Measurements from ENCODE around the gene CD47.

Gene CD47

DNA sequence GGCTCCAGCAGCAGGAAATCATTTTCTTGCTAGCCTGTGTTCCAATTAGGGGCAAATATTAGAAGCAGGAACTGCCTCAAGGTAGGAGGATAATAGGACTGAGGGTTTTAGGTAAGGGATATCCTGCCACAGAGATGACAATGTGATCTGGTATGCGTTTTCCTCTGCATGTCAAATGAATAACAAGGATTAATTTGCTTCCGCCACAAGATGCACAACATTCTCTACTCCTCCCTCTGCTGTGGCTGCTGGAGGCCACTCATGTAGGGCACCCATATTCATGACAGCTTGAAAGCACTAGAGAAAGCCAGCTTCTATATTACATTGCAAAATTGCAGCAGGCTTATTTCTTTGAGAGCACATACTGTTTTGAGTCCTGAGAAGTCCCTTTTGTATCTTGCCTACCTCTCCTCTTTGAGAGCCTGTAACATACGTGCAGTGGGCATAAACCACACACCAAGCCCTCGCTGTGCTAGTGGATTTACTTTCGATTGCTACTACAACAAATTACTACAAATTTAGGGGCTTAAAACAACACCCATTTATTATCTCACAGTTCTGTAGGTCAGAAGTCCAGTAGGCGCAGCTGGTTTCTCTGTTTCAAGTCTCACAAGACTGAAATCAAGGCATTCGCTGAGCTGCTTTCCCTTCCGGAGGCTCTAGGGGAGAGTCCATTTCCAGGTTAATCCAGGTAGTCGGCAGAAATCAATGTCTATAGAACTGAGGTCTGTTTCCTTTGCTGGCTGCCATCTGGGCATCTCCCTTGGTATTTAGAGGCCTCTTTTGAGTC is 5.9 kb upstream of the CD47 start:
- Histone ChIP-seq H2AFZ (ENCODE audit: low read length) (no peak overlapping the region), H3K4me3 (ENCODE audit: low read length, poor library complexity, severe bottlenecking) (no peak overlapping the region), H3K4me2 (ENCODE audit: low read depth, low read length, poor library complexity, severe bottlenecking) (no peak overlapping the region), H3F3A (ENCODE audit: low read depth) (0 out of 2 replicates have a peak, but pooled peaks cover under 1% of the 10 kb centered on the region), H3K36me3 (ENCODE audit: insufficient read depth, low read length) (no peaks in the 10 kb centered on the region), H4K20me1 (ENCODE audit: insufficient read depth, low read length, poor library complexity, severe bottlenecking) (no peaks in the 10 kb centered on the region), H3K9ac (ENCODE audit: low read depth, low read length, poor library complexity, severe bottlenecking) (peak overlapping the region; percentile 12), H3K4me1 (ENCODE audit: insufficient read depth, low read length, poor library complexity, severe bottlenecking) (peaks cover 60% of the 10 kb centered on the region), H3K27me3 (ENCODE audit: insufficient read depth, low read length, poor library complexity, severe bottlenecking) (no peaks in the 10 kb centered on the region), H3K79me2 (ENCODE audit: insufficient read depth, low read length) (no peaks in the 10 kb centered on the region), H3K9me3 (ENCODE audit: insufficient read depth, low read depth, low read length) (no peaks in the 10 kb centered on the region), H3K9me2 (replicated peaks; ENCODE audit: low read depth, low read length) (no peaks in the 10 kb centered on the region)
- TF ChIP-seq EZH2phosphoT487 (IDR thresholded peaks at IDR 0.05; ENCODE audit: borderline replicate concordance), result no peak
- TF ChIP-seq, protein P1, sequence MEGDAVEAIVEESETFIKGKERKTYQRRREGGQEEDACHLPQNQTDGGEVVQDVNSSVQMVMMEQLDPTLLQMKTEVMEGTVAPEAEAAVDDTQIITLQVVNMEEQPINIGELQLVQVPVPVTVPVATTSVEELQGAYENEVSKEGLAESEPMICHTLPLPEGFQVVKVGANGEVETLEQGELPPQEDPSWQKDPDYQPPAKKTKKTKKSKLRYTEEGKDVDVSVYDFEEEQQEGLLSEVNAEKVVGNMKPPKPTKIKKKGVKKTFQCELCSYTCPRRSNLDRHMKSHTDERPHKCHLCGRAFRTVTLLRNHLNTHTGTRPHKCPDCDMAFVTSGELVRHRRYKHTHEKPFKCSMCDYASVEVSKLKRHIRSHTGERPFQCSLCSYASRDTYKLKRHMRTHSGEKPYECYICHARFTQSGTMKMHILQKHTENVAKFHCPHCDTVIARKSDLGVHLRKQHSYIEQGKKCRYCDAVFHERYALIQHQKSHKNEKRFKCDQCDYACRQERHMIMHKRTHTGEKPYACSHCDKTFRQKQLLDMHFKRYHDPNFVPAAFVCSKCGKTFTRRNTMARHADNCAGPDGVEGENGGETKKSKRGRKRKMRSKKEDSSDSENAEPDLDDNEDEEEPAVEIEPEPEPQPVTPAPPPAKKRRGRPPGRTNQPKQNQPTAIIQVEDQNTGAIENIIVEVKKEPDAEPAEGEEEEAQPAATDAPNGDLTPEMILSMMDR (conservative IDR thresholded peaks at IDR 0.05; ENCODE audit: low read length), result no peak

DNA sequence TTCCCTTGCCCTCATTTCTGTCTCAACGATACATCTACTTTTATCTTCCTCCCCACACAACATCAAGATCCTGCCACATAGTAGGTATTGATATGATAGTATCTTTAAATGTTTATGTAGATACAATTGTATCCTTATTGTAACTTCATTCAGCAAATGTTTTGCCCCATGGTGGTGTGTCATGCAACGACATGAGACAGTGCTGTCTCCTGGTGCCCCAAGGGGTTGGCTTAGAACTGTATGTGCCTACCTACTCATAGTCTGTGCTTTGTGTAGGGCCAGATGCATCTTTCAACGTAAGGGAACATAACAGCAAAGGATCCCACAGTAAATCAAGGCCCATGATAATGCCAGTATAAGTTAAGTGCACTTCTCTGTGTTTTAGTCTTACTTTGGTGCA is 2.8 kb upstream of the CD47 start:
- TF ChIP-seq, protein P1 (conservative IDR thresholded peaks at IDR 0.05; ENCODE audit: low read length), result no peak
- no peak for TF ChIP-seq EZH2phosphoT487 (IDR thresholded peaks at IDR 0.05; ENCODE audit: borderline replicate concordance)
- Histone ChIP-seq H3K9me3 (ENCODE audit: insufficient read depth, low read depth, low read length) (no peaks in the 10 kb centered on the region), H4K20me1 (ENCODE audit: insufficient read depth, low read length, poor library complexity, severe bottlenecking) (peaks cover 16% of the 10 kb centered on the region), H3F3A (ENCODE audit: low read depth) (peaks cover 3% of the 10 kb centered on the region; the same call in 1 of the 2 replicates), H3K4me2 (ENCODE audit: low read depth, low read length, poor library complexity, severe bottlenecking) (peak overlapping the region; percentile 78), H3K9ac (ENCODE audit: low read depth, low read length, poor library complexity, severe bottlenecking) (peak overlapping the region; percentile 95), H3K36me3 (ENCODE audit: insufficient read depth, low read length) (no peaks in the 10 kb centered on the region), H3K4me3 (ENCODE audit: low read length, poor library complexity, severe bottlenecking) (no peak overlapping the region), H3K79me2 (ENCODE audit: insufficient read depth, low read length) (peaks cover 22% of the 10 kb centered on the region), H3K9me2 (replicated peaks; ENCODE audit: low read depth, low read length) (no peaks in the 10 kb centered on the region), H3K4me1 (ENCODE audit: insufficient read depth, low read length, poor library complexity, severe bottlenecking) (peaks cover 46% of the 10 kb centered on the region), H2AFZ (ENCODE audit: low read length) (no peak overlapping the region), H3K27me3 (ENCODE audit: insufficient read depth, low read length, poor library complexity, severe bottlenecking) (no peaks in the 10 kb centered on the region)

DNA sequence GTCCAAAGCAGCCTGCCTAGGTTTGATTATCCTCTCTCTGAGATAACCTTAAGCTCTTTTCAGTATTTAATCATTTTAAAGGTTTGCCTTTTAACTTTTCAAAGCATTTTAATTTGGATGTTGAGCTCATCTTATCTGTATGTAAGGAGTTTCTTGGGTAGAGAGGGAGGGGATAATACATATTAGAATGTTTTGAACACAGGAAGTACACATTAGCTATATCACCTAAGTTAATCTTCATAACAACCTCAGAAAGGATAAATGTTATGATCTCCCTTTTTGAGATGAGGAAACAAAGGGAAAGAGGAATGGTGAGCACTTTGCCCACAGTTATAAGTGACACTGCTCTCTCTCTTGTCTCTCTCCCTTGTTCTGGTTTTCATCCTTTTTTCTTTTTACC is 2.2 kb upstream of the CD47 start:
- Histone ChIP-seq H3K4me3 (ENCODE audit: low read length, poor library complexity, severe bottlenecking) (peak overlapping the region; percentile 84), H4K20me1 (ENCODE audit: insufficient read depth, low read length, poor library complexity, severe bottlenecking) (peaks cover 22% of the 10 kb centered on the region), H3K9me2 (replicated peaks; ENCODE audit: low read depth, low read length) (no peaks in the 10 kb centered on the region), H3K27me3 (ENCODE audit: insufficient read depth, low read length, poor library complexity, severe bottlenecking) (no peaks in the 10 kb centered on the region), H3K9ac (ENCODE audit: low read depth, low read length, poor library complexity, severe bottlenecking) (peak overlapping the region; percentile 95), H3F3A (ENCODE audit: low read depth) (peaks cover 3% of the 10 kb centered on the region; the same call in 1 of the 2 replicates), H3K4me1 (ENCODE audit: insufficient read depth, low read length, poor library complexity, severe bottlenecking) (peaks cover 52% of the 10 kb centered on the region), H3K36me3 (ENCODE audit: insufficient read depth, low read length) (no peaks in the 10 kb centered on the region), H2AFZ (ENCODE audit: low read length) (no peak overlapping the region), H3K9me3 (ENCODE audit: insufficient read depth, low read depth, low read length) (no peaks in the 10 kb centered on the region), H3K79me2 (ENCODE audit: insufficient read depth, low read length) (peaks cover 28% of the 10 kb centered on the region), H3K4me2 (ENCODE audit: low read depth, low read length, poor library complexity, severe bottlenecking) (peak overlapping the region; percentile 78)
- TF ChIP-seq EZH2phosphoT487 (IDR thresholded peaks at IDR 0.05; ENCODE audit: borderline replicate concordance), result no peak
- TF ChIP-seq, protein P1 (conservative IDR thresholded peaks at IDR 0.05; ENCODE audit: low read length), result no peak

All from Loucy (cell line).